Dedifferentiated amniotic fluid mesenchymal stem cell (primary cell): ENCODE results near the gene CD151.

Source experiments
- DNase-seq: peaks from one replicate; pipeline ENCODE4 v3.0.0-alpha.2; 2016; ENCODE audit errors: extremely low spot score

The CD151 gene

GRCh38 chr11:829176-829846 is 3.4 kb upstream of the CD151 start:
- no peak for DNase-seq

- DNase-seq: no peak
These were observed 2.9 kb upstream of the CD151 start for GRCh38 chr11:829847-830294.

GRCh38 chr11:830295-831117 is 2.2 kb upstream of the CD151 start:
- no peak for DNase-seq

- no peak for DNase-seq
These were observed 1.5 kb upstream of the CD151 start for GRCh38 chr11:831118-831864.

GRCh38 chr11:831961-832528 is 707 bp upstream of the CD151 start:
- DNase-seq: no peak

- no peak for DNase-seq
These were observed 501 bp downstream of the CD151 start for GRCh38 chr11:833114-833791.

- no peak for DNase-seq
These were observed 1.1 kb downstream of the CD151 start for GRCh38 chr11:833849-834311.

GRCh38 chr11:834371-835316 is 1.9 kb downstream of the CD151 start:
- peak; percentile 82 for DNase-seq

- no peak for DNase-seq
These were observed 3.5 kb downstream of the CD151 start for GRCh38 chr11:836274-836673.

- no peak for DNase-seq
These were observed 3.9 kb downstream of the CD151 start for GRCh38 chr11:836700-837099.

- no peak for DNase-seq
These were observed 4.6 kb downstream of the CD151 start for GRCh38 chr11:837189-837989.

GRCh38 chr11:837990-838307 is 5.2 kb downstream of the CD151 start:
- DNase-seq: no peak

- DNase-seq: no peak
These were observed 5.9 kb downstream of the CD151 start for GRCh38 chr11:838441-839279.

- no peak for DNase-seq
These were observed 6.5 kb downstream of the CD151 start for GRCh38 chr11:839280-839623.

- DNase-seq: no peak
These were observed 7.3 kb downstream of the CD151 start for GRCh38 chr11:839875-840617.

- no peak for DNase-seq
These were observed 9.2 kb downstream of the CD151 start for GRCh38 chr11:841981-842369.

- peak; percentile 81 for DNase-seq
These were observed 9.7 kb downstream of the CD151 start, which contains the start of the genes POLR2L and TSPAN4 for GRCh38 chr11:842370-843002. TSS of gene POLR2L (minus strand) at chr11:842529. CDS start at chr11:842508, 21 bp downstream. TSS of gene TSPAN4 (plus strand) at chr11:842852. CDS start at chr11:850305, 7,453 bp downstream.
